Suprapubic skin (tissue), 3 donors: Measurements from ENCODE around the gene PRKRIP1.

Experiments
- CTCF ChIP-seq, 2 donors: fragments of 200-600 bp in 1 of 2; fragments of 450-650 bp in 1 of 2; sonication (generic) in 1 of 2; IDR thresholded peaks; one replicate each; pipeline ENCODE4 v1.5.1; 2016 to 2019; ENCODE audit warnings: antibody characterized with exemption in 2 of 2, mild to moderate bottlenecking in 1 of 2, moderate library complexity in 1 of 2
- POLR2A ChIP-seq, 2 donors: fragments of 450-650 bp; IDR thresholded peaks; one replicate each; pipeline ENCODE4 v1.6.1; 2017; ENCODE audit warnings: antibody characterized with exemption in 2 of 2, mild to moderate bottlenecking in 2 of 2, moderate library complexity in 2 of 2

- no peak for TF ChIP-seq CTCF (IDR thresholded peaks at IDR 0.05)
- TF ChIP-seq POLR2A (IDR thresholded peaks at IDR 0.05), result no peak
Observed at GRCh38 chr7:102429141-102429899, 33.2 kb downstream of the PRKRIP1 start.
